HCT116 (cell line): Measurements from ENCODE around the gene RUNX1. TPM values are rescaled to one million over a fixed set of nuclear protein-coding genes. Genes with fewer than 3 reads are reported as not detected.

ENCODE experiments used
- ATAC-seq: fragments of 200-7000 bp; cut with Tn5 transposase; 2 replicates; pipeline ENCODE4 v1.9.1; 2020; ENCODE audit warnings: mild to moderate bottlenecking, moderate library complexity
- BruUV-seq: library from RNA; stranded (reverse); fragments of 400-500 nt; replicated peaks from 2 replicates; lab custom pipeline; 2021; lab: Mats Ljungman, UMichigan
- CTCF ChIA-PET: fragments of 300-600 bp; sonication (Branson Sonifier 250); formaldehyde crosslinking; loops from one replicate; lab custom pipeline; 2021; ENCODE audit warnings: antibody characterized with exemption; lab: Charles Lee
- POLR2A ChIA-PET: fragments of 300-600, 350-600 bp; sonication (Branson Sonifier 250); formaldehyde crosslinking; loops from one replicate; lab custom pipeline; 2021; ENCODE audit warnings: antibody characterized with exemption; lab: Charles Lee
- RAD21 ChIA-PET, 2 experiments: fragments of 300-600 bp; sonication (Branson Sonifier 250); formaldehyde crosslinking; loops; one replicate each; lab custom pipeline; 2023; ENCODE audit warnings: low total read pairs in 2 of 2; ENCODE audit not compliant: uncharacterized antibody in 2 of 2, unreplicated experiment in 2 of 2, low non-redundant PET in 1 of 2; lab: Charles Lee
- DNase-seq: peaks from one replicate; pipeline ENCODE4 v3.0.0-alpha.2; 2010; ENCODE audit warnings: low read depth, low spot score
- H2AFZ ChIP-seq: fragments of 200-600 bp; shearing (Covaris generic), sonication (generic); 2 replicates; pipeline ENCODE4 v1.6.1; 2017; ENCODE audit warnings: low read depth, mixed run types, mixed read lengths, antibody characterized with exemption, low read length; ENCODE audit not compliant: poor library complexity, severe bottlenecking
- H3K27ac ChIP-seq: 2 replicates; pipeline ENCODE4 v1.5.1; 2012; ENCODE audit warnings: low read depth, low read length
- H3K27me3 ChIP-seq: fragments of 200-600 bp; sonication (generic); 2 replicates; pipeline ENCODE4 v1.6.1; 2016; ENCODE audit warnings: mixed run types, low read length, mixed read lengths; ENCODE audit not compliant: insufficient read depth
- H3K36me3 ChIP-seq, 2 experiments: fragments of 200-500 bp in 1 of 2; fragments of 200-600 bp in 1 of 2; sonication (Bioruptor generic) in 1 of 2; sonication (generic) in 1 of 2; 2 replicates each; pipeline versions ENCODE4 v1.5.1 to v1.6.1; 2014 to 2016; ENCODE audit warnings: low read length in 2 of 2, inconsistent platforms in 1 of 2, mixed read lengths in 1 of 2, mixed run types in 1 of 2; ENCODE audit not compliant: insufficient read depth in 2 of 2, control insufficient read depth in 1 of 2
- H3K4me1 ChIP-seq, 2 experiments: fragments of 200-600 bp in 1 of 2; sonication (generic) in 1 of 2; 2 replicates each; pipeline versions ENCODE4 v1.5.1 to v1.6.1; 2012 to 2017; ENCODE audit warnings: low read length in 2 of 2, inconsistent platforms in 1 of 2, mild to moderate bottlenecking in 1 of 2, mixed read lengths in 1 of 2, mixed run types in 1 of 2, moderate library complexity in 1 of 2; ENCODE audit not compliant: insufficient read depth in 2 of 2, control insufficient read depth in 1 of 2
- H3K4me2 ChIP-seq: fragments of 200-600 bp; sonication (generic); 2 replicates; pipeline ENCODE4 v1.6.1; 2017; ENCODE audit warnings: mixed run types, low read length, mixed read lengths
- H3K4me3 ChIP-seq, 2 experiments: fragments of 200-600 bp in 1 of 2; sonication (generic) in 1 of 2; replicated peaks in 1 of 2; 2 replicates each; pipeline ENCODE4 v1.5.1; 2011 to 2016; ENCODE audit warnings: low read length in 2 of 2, control low read depth in 1 of 2, low read depth in 1 of 2, mild to moderate bottlenecking in 1 of 2, mixed read lengths in 1 of 2, mixed run types in 1 of 2
- H3K79me2 ChIP-seq: fragments of 200-600 bp; sonication (generic); 2 replicates; pipeline ENCODE4 v1.6.1; 2017; ENCODE audit warnings: mild to moderate bottlenecking, mixed run types, low read length, moderate library complexity, mixed read lengths; ENCODE audit not compliant: insufficient read depth
- H3K9ac ChIP-seq: fragments of 200-600 bp; sonication (generic); 2 replicates; pipeline ENCODE4 v1.6.1; 2016; ENCODE audit warnings: low read length, mixed read lengths
- H3K9me2 ChIP-seq: fragments of 200-600 bp; sonication (generic), shearing (Covaris generic); 2 replicates; pipeline ENCODE4 v1.6.1; 2017; ENCODE audit warnings: mixed run types, mild to moderate bottlenecking, moderate library complexity; ENCODE audit not compliant: insufficient read depth
- H3K9me3 ChIP-seq, 2 experiments: fragments of 200-500 bp in 1 of 2; fragments of 200-600 bp in 1 of 2; sonication (Bioruptor generic) in 1 of 2; sonication (generic) in 1 of 2; 2 replicates each; pipeline ENCODE4 v1.6.1; 2014 to 2017; ENCODE audit warnings: low read length in 2 of 2, mixed read lengths in 2 of 2, inconsistent platforms in 1 of 2, low read depth in 1 of 2, mild to moderate bottlenecking in 1 of 2, mixed run types in 1 of 2, moderate library complexity in 1 of 2; ENCODE audit not compliant: control insufficient read depth in 1 of 2, insufficient read depth in 1 of 2
- H4K20me1 ChIP-seq: fragments of 200-600 bp; sonication (generic), shearing (Covaris generic); 2 replicates; pipeline ENCODE4 v1.6.1; 2017; ENCODE audit warnings: mixed run types, mild to moderate bottlenecking, moderate library complexity; ENCODE audit not compliant: insufficient read depth
- CBX3 ChIP-seq: IDR thresholded peaks from 2 replicates; pipeline ENCODE4 v1.6.1; 2012; ENCODE audit warnings: low read depth
- CEBPB ChIP-seq: IDR thresholded peaks from 2 replicates; pipeline ENCODE4 v1.6.1; 2012; ENCODE audit warnings: low read depth
- EGR1 ChIP-seq: IDR thresholded peaks from 2 replicates; pipeline ENCODE4 v1.6.1; 2012; ENCODE audit warnings: low read depth
- ELF1 ChIP-seq: IDR thresholded peaks from 2 replicates; pipeline ENCODE4 v1.6.1; 2012; ENCODE audit warnings: low read depth, borderline replicate concordance
- EZH2 ChIP-seq: fragments of 200-600 bp; sonication (generic); IDR thresholded peaks from 2 replicates; pipeline ENCODE4 v1.6.1; 2017; ENCODE audit warnings: antibody characterized with exemption, mixed run types
- EZH2phosphoT487 ChIP-seq: fragments of 200-600 bp; IDR thresholded peaks from 2 replicates; pipeline ENCODE4 v1.6.1; 2018; ENCODE audit warnings: antibody characterized with exemption, borderline replicate concordance
- FOSL1 ChIP-seq: IDR thresholded peaks from 2 replicates; pipeline ENCODE4 v1.6.1; 2012; ENCODE audit warnings: low read depth
- JUND ChIP-seq: IDR thresholded peaks from 2 replicates; pipeline ENCODE4 v1.6.1; 2012
- POLR2AphosphoS5 ChIP-seq: IDR thresholded peaks from 2 replicates; pipeline ENCODE4 v1.6.1; 2011; ENCODE audit warnings: mild to moderate bottlenecking, low read depth, low read length, moderate library complexity
- RAD21 ChIP-seq: IDR thresholded peaks from 2 replicates; pipeline ENCODE4 v1.6.1; 2012; ENCODE audit warnings: low read depth, mild to moderate bottlenecking
- SP1 ChIP-seq: IDR thresholded peaks from 2 replicates; pipeline ENCODE4 v1.6.1; 2012; ENCODE audit warnings: low read depth
- SRF ChIP-seq: IDR thresholded peaks from 2 replicates; pipeline ENCODE4 v1.6.1; 2012; ENCODE audit warnings: low read depth
- TCF7L2 ChIP-seq: IDR thresholded peaks from 2 replicates; pipeline ENCODE4 v1.7.0; 2011; ENCODE audit warnings: borderline replicate concordance, inconsistent platforms; ENCODE audit not compliant: insufficient read depth, insufficient read length; ENCODE audit errors: extremely low read depth
- ZFX ChIP-seq: fragments of 450-650 bp; IDR thresholded peaks from 2 replicates; pipeline ENCODE4 v1.6.1; 2017
- ZNF274 ChIP-seq: fragments of 200-500 bp; sonication (Bioruptor generic); IDR thresholded peaks from 2 replicates; pipeline ENCODE4 v1.6.1; 2014; ENCODE audit warnings: mild to moderate bottlenecking, low read depth, low read length, inconsistent platforms
- intact Hi-C: fragments of 100-400 bp; cut with micrococcal nuclease; formaldehyde crosslinking; loops from 2 replicates; pipeline ENCODE4 v1.10.0; 2022
- total RNA-seq: library from RNA; stranded (reverse); gene quantifications from one replicate; pipeline ENCODE4 v1.2.1, GENCODE V29; 2021; ENCODE audit not compliant: unreplicated experiment
- TF ChIP-seq, protein P1 (sequence below): IDR thresholded peaks from 2 replicates; pipeline ENCODE4 v1.6.1; 2012; ENCODE audit warnings: low read depth
- TF ChIP-seq, protein P2 (sequence below), 3 experiments: fragments of 200-600 bp in 1 of 3; sonication (generic) in 1 of 3; IDR thresholded peaks in 2 of 3; conservative IDR thresholded peaks in 1 of 3; 2 replicates each; pipeline ENCODE4 v1.5.1; 2012 to 2017; ENCODE audit warnings: low read depth in 2 of 3, low read length in 2 of 3, antibody characterized with exemption in 1 of 3, borderline replicate concordance in 1 of 3, control low read depth in 1 of 3, mild to moderate bottlenecking in 1 of 3, mixed read lengths in 1 of 3, mixed run types in 1 of 3, moderate library complexity in 1 of 3; ENCODE audit not compliant: insufficient read depth in 1 of 3
- TF ChIP-seq, protein P3 (sequence below): IDR thresholded peaks from 2 replicates; pipeline ENCODE4 v1.6.1; 2012

RUNX1 gene
- total RNA-seq, 1 experiment from 2014 or later = 33.5 TPM

DNA sequence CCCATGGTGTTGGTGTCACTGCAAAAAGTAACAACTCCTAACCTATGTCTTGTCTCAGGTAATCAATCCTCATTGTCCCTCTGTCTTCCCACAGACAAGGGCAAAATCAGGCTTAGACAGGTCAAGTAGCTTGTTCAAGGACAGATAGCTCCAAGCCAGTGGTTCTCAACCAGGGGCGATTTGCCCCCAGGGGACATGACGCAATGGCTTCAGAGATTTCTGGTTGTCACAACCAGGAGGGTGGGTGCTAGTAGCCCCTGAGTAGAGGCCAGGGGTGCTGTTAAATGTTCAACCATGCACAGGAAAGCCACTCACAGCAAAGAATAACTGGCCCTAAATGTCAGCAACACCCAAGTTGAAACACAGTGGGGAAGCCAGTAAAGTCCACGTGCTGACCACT, 178.9 kb downstream of the RUNX1 start:
- intact Hi-C loops = no loop called here
- no peak for ATAC-seq
- H4K20me1 ChIP-seq = peaks cover 3% of the 10 kb centered on the region; the same call in 1 of the 2 replicates
- no peaks in the 10 kb centered on the region for H3K27me3 ChIP-seq
- H3K4me3 ChIP-seq = no peak overlapping the region
- no peak overlapping the region for H3K4me2 ChIP-seq
- no TSS peak for BruUV-seq
- ChIA-PET POLR2A (no interaction called here), RAD21 (no interaction called here), CTCF (no interaction called here)
- H2AFZ ChIP-seq = no peak overlapping the region
- H3K4me1 ChIP-seq = peaks cover 14 to 33% of the 10 kb centered on the region in 2 experiments; a peak in 3 of 4 replicates
- TF ChIP-seq, protein P1, sequence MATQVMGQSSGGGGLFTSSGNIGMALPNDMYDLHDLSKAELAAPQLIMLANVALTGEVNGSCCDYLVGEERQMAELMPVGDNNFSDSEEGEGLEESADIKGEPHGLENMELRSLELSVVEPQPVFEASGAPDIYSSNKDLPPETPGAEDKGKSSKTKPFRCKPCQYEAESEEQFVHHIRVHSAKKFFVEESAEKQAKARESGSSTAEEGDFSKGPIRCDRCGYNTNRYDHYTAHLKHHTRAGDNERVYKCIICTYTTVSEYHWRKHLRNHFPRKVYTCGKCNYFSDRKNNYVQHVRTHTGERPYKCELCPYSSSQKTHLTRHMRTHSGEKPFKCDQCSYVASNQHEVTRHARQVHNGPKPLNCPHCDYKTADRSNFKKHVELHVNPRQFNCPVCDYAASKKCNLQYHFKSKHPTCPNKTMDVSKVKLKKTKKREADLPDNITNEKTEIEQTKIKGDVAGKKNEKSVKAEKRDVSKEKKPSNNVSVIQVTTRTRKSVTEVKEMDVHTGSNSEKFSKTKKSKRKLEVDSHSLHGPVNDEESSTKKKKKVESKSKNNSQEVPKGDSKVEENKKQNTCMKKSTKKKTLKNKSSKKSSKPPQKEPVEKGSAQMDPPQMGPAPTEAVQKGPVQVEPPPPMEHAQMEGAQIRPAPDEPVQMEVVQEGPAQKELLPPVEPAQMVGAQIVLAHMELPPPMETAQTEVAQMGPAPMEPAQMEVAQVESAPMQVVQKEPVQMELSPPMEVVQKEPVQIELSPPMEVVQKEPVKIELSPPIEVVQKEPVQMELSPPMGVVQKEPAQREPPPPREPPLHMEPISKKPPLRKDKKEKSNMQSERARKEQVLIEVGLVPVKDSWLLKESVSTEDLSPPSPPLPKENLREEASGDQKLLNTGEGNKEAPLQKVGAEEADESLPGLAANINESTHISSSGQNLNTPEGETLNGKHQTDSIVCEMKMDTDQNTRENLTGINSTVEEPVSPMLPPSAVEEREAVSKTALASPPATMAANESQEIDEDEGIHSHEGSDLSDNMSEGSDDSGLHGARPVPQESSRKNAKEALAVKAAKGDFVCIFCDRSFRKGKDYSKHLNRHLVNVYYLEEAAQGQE = no peak
- TF ChIP-seq TCF7L2 (no peak), ELF1 (no peak), EZH2phosphoT487 (no peak), FOSL1 (no peak), SRF (no peak), CEBPB (no peak), ZNF274 (no peak), ZFX (no peak), POLR2AphosphoS5 (no peak), SP1 (no peak), EZH2 (no peak), EGR1 (no peak), JUND (no peak), RAD21 (no peak), CBX3 (no peak)
- TF ChIP-seq, protein P2, sequence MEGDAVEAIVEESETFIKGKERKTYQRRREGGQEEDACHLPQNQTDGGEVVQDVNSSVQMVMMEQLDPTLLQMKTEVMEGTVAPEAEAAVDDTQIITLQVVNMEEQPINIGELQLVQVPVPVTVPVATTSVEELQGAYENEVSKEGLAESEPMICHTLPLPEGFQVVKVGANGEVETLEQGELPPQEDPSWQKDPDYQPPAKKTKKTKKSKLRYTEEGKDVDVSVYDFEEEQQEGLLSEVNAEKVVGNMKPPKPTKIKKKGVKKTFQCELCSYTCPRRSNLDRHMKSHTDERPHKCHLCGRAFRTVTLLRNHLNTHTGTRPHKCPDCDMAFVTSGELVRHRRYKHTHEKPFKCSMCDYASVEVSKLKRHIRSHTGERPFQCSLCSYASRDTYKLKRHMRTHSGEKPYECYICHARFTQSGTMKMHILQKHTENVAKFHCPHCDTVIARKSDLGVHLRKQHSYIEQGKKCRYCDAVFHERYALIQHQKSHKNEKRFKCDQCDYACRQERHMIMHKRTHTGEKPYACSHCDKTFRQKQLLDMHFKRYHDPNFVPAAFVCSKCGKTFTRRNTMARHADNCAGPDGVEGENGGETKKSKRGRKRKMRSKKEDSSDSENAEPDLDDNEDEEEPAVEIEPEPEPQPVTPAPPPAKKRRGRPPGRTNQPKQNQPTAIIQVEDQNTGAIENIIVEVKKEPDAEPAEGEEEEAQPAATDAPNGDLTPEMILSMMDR (IDR thresholded peaks at IDR 0.05 in 2 of 3, conservative IDR thresholded peaks at IDR 0.05 in 1 of 3; ENCODE audit: borderline replicate concordance in 1 of 3, insufficient read depth in 1 of 3, low read depth in 2 of 3, low read length in 2 of 3) = no peak
- TF ChIP-seq, protein P3, sequence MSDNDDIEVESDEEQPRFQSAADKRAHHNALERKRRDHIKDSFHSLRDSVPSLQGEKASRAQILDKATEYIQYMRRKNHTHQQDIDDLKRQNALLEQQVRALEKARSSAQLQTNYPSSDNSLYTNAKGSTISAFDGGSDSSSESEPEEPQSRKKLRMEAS = no peak
- H3K9me2 ChIP-seq = no peaks in the 10 kb centered on the region
- no peak overlapping the region for H3K27ac ChIP-seq
- H3K9me3 ChIP-seq = no peaks in the 10 kb centered on the region
- peaks cover 70% of the 10 kb centered on the region for H3K79me2 ChIP-seq
- H3K36me3 ChIP-seq = peaks cover 6 to 37% of the 10 kb centered on the region in 2 experiments
- H3K9ac ChIP-seq = no peak overlapping the region
- DNase-seq = no peak
